Fibroblast of mammary gland (primary cell): Measurements from ENCODE around the gene AVPR2.
A peak's percentile ranks its signal among the peaks of the same experiment; 100 is the strongest.

Experiments used
- DNase-seq: peaks from one replicate; pipeline ENCODE4 v3.0.0-alpha.2; 2010; ENCODE audit warnings: low read depth
- H3K4me3 ChIP-seq: 2 replicates; pipeline ENCODE4 v1.5.1; 2011; ENCODE audit warnings: low read depth, mild to moderate bottlenecking, low read length, moderate library complexity; ENCODE audit not compliant: control insufficient read depth
- CTCF ChIP-seq: conservative IDR thresholded peaks from 2 replicates; pipeline ENCODE4 v1.5.1; 2011; ENCODE audit warnings: low read depth, low read length, inconsistent platforms; ENCODE audit not compliant: control insufficient read depth, insufficient read depth

Gene AVPR2

GRCh38 chrX:153871451-153871850, 33.0 kb upstream of the AVPR2 start:
- no peak for TF ChIP-seq CTCF
- no peak overlapping the region for H3K4me3 ChIP-seq
- no peak for DNase-seq

- DNase-seq = no peak
- TF ChIP-seq CTCF = no peak
- no peak overlapping the region for H3K4me3 ChIP-seq
Observed at GRCh38 chrX:153871946-153872878, 32.3 kb upstream of the AVPR2 start.

GRCh38 chrX:153873282-153874084, 31.0 kb upstream of the AVPR2 start:
- no peak overlapping the region for H3K4me3 ChIP-seq
- TF ChIP-seq CTCF = no peak
- DNase-seq = no peak

GRCh38 chrX:153874085-153874365, 30.4 kb upstream of the AVPR2 start:
- no peak for TF ChIP-seq CTCF
- no peak for DNase-seq
- no peak overlapping the region for H3K4me3 ChIP-seq

GRCh38 chrX:153874366-153875125, 29.9 kb upstream of the AVPR2 start:
- TF ChIP-seq CTCF = no peak
- no peak for DNase-seq

GRCh38 chrX:153875391-153876111, 28.9 kb upstream of the AVPR2 start:
- peak; percentile 3 for DNase-seq

More at GRCh38 chrX:153874366-153875125, 29.9 kb upstream of the AVPR2 start:
- H3K4me3 ChIP-seq = no peak overlapping the region

More at GRCh38 chrX:153875391-153876111, 28.9 kb upstream of the AVPR2 start:
- no peak overlapping the region for H3K4me3 ChIP-seq
- TF ChIP-seq CTCF = no peak
